AG04449 (cell line): ENCODE measurements around the gene PRKCE.
A peak's percentile ranks its signal among the peaks of the same experiment; 100 is the strongest.

Experiments
- CTCF ChIA-PET: fragments of 350-600 bp; formaldehyde crosslinking; extraction: SDS; loops from one replicate; lab custom pipeline; 2021; ENCODE audit warnings: antibody characterized with exemption; lab: Yijun Ruan, JAX
- POLR2A ChIA-PET: fragments of 400-600, 350-600 bp; formaldehyde crosslinking; extraction: SDS; loops from one replicate; lab custom pipeline; 2020; ENCODE audit warnings: antibody characterized with exemption, inconsistent platforms; lab: Yijun Ruan, JAX
- DNase-seq: peaks from one replicate; pipeline ENCODE4 v3.0.0-alpha.2; 2010; ENCODE audit warnings: low read depth, low spot score
- H3K4me3 ChIP-seq: 2 replicates; pipeline ENCODE4 v1.5.1; 2011; ENCODE audit warnings: low read depth, mild to moderate bottlenecking, control low read depth, low read length
- CTCF ChIP-seq: IDR thresholded peaks from one replicate; pipeline ENCODE4 v1.5.1; 2011; ENCODE audit warnings: mild to moderate bottlenecking, moderate library complexity, low read length, control low read depth, inconsistent platforms; ENCODE audit not compliant: insufficient read depth; ENCODE audit errors: missing control alignments

PRKCE gene

GRCh38 chr2:46001741-46002506 lies 350.4 kb downstream of the PRKCE start:
- DNase-seq: no peak
- CTCF ChIA-PET: interaction anchor here (0.8 to 6.4 kb wide), 5 partner anchors 9 to 364 kb away, joined by 3 to 53 read pairs (median 7); no protein-coding TSS in a partner anchor

GRCh38 chr2:46002507-46002883 lies 351.0 kb downstream of the PRKCE start:
- ChIA-PET POLR2A (interaction anchor here (0.6 to 2.0 kb wide), 3 partner anchors 10 to 295 kb away, joined by 3 to 6 read pairs (median 4); partner anchors contain the start of gene EPAS1), CTCF (interaction anchor here (0.8 to 6.4 kb wide), 5 partner anchors 8 to 460 kb away, joined by 4 to 53 read pairs (median 7); no protein-coding TSS in a partner anchor)
- DNase-seq: peak; percentile 70
- H3K4me3 ChIP-seq: no peak overlapping the region
- no peak for TF ChIP-seq CTCF

More at GRCh38 chr2:46001741-46002506, 350.4 kb downstream of the PRKCE start:
- POLR2A ChIA-PET: interaction anchor here (0.6 to 2.0 kb wide), 6 partner anchors 9 to 459 kb away, joined by 3 to 6 read pairs (median 3); partner anchors contain the start of gene EPAS1
- no peak overlapping the region for H3K4me3 ChIP-seq
- TF ChIP-seq CTCF: no peak

- no peak overlapping the region for H3K4me3 ChIP-seq
- POLR2A ChIA-PET: interaction anchor here (2.0 kb wide), 1 partner anchor 294 kb away, joined by 6 read pairs; the partner anchor contains the start of gene EPAS1
- DNase-seq: no peak
- CTCF ChIA-PET: interaction anchor here (0.8 to 6.4 kb wide), 6 partner anchors 8 to 460 kb away, joined by 4 to 53 read pairs (median 6); no protein-coding TSS in a partner anchor
- no peak for TF ChIP-seq CTCF
These were observed 351.5 kb downstream of the PRKCE start for GRCh38 chr2:46002947-46003346.

- POLR2A ChIA-PET: no interaction called here
These were observed 352.5 kb downstream of the PRKCE start for GRCh38 chr2:46003903-46004473.

DNA sequence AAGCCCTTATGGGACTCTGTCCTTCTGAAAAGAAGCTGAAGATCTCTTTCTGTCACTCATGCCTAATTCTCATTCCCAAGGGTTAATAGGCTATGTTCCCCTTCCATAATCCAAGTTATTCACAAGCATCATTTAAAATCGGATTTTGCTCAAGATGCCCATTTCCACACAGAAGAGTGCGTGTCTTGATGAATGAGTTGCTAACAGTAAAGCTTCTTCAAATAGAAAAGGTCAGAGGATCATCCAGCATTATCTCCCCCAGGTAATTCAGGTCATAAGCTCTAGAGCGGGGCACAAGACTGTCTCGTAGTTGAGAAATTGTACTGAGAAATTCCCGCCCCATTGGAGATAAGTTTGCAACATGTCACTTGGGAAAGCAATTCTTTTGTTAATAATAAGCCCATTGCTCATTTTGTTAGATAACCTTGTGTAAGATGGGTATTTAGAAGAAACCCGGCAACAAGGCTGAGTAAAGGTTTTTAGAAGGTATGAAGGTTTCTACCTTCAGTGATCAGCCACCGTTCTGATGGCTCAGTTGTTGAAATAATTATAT lies 355.1 kb downstream of the PRKCE start:
- ChIA-PET POLR2A (no interaction called here), CTCF (interaction anchor here (0.9 to 6.4 kb wide), 5 partner anchors 9 to 454 kb away, joined by 3 to 53 read pairs (median 8); no protein-coding TSS in a partner anchor)
- TF ChIP-seq CTCF: no peak
- DNase-seq: no peak
- H3K4me3 ChIP-seq: no peak overlapping the region

More at GRCh38 chr2:46003903-46004473, 352.5 kb downstream of the PRKCE start:
- TF ChIP-seq CTCF: no peak
- no peak overlapping the region for H3K4me3 ChIP-seq
- CTCF ChIA-PET: interaction anchor here (0.9 to 6.4 kb wide), 5 partner anchors 9 to 458 kb away, joined by 3 to 53 read pairs (median 4); no protein-coding TSS in a partner anchor
- no peak for DNase-seq
